ENCODE measurements around the gene GOLGA5.

GRCh38 chr14:92801917-92802316 lies 7.8 kb downstream of the GOLGA5 start:
- TF ChIP-seq CTCF (IDR thresholded peaks at IDR 0.05; ENCODE audit: borderline replicate concordance, extremely low read depth, low read length, poor library complexity, severe bottlenecking) = no peak
- no peak for TF ChIP-seq EZH2 (IDR thresholded peaks at IDR 0.05; ENCODE audit: borderline replicate concordance, low read depth, low read length, severe bottlenecking)
